HG03196 (cell line): ENCODE data around the gene NXPE3.

ENCODE experiments used
- ATAC-seq: cut with Tn5 transposase; IDR thresholded peaks from one replicate; pipeline ENCODE4 v1.9.1; 2021; ENCODE audit not compliant: unreplicated experiment

NXPE3 gene

DNA sequence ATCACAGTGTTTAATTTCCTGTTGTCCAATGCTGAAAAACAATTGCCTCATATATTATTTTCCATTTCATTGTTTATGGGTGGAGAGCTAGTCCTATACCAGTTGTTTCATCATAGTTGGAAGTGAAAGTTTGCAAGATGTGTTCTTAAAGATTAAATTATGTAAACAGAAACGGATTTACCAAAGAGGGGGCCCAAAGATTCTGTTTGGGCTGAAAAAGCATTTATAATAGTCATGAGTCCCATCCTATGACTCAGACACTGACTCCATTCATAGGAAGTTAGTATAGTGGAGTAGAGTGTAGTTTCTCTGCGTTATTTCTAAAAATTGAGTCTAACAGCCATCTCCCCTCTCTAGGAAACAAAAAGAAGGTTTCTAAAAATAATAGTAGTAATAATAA, 94.6 kb downstream of the NXPE3 start:
- no peak for ATAC-seq

DNA sequence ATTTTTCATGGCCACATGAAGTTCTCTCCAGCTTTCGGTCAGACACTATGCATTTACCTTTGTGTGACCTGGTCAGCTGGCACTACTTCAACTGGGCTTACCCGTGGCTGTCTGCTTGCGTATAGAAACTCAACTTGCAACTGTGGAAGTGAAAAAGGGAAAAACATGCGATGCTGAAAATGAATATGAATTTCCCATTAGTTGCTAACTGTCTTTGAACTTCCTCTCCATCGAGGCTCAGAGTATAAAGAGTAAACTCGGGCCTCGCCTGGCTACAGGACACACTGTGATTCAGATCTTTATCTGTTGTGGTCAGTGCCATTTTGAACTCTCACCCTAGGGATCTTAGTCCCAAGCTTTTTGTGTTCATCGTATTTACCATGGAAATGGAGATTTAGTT, 97.1 kb downstream of the NXPE3 start:
- no peak for ATAC-seq
